H1 (cell line): ENCODE results near the gene ACO1. TPM values are rescaled to one million over a fixed set of nuclear protein-coding genes. Genes with fewer than 3 reads are reported as not detected.

Experiments used
- CTCF ChIP-seq, 3 experiments: IDR thresholded peaks; 1 replicate in 2 of 3; 2 replicates in 1 of 3; pipeline versions ENCODE4 v1.5.1 to v1.6.1; 2011; ENCODE audit warnings: low read length in 3 of 3, mild to moderate bottlenecking in 3 of 3, inconsistent platforms in 2 of 3, low read depth in 1 of 3, moderate library complexity in 1 of 3; ENCODE audit not compliant: insufficient read depth in 1 of 3; ENCODE audit errors: control extremely low read depth in 1 of 3
- polyA plus RNA-seq, 7 experiments: library from polyadenylated mRNA; depleted of rRNA in 3 of 7; stranded (reverse) in 5 of 7; unstranded in 2 of 7; fragments of >200 nt in 5 of 7; fragments of 200-250 nt in 2 of 7; gene quantifications; 1 replicate in 5 of 7; 2 replicates in 1 of 7; 4 replicates in 1 of 7; pipeline versions ENCODE4 v1.2.1 to v1.2.3, GENCODE V29; 2011 to 2013; ENCODE audit warnings: missing spikeins in 2 of 7, mixed read lengths in 2 of 7
- total RNA-seq: library from RNA; stranded (reverse); fragmentation: NEBNext Ultra II Directional; extraction: Animal tissue kit (Norgen Biotek cat#: 25700); gene quantifications from 2 replicates; pipeline ENCODE4 v1.2.1, GENCODE V29; 2021

ACO1 gene
- total and polyA plus RNA-seq, 2 of the 8 experiments (the other 6 are each of a cell fraction or from before 2014, with no cell fraction given), result 39.3 to 49.8 TPM

- no peak for TF ChIP-seq CTCF (IDR thresholded peaks at IDR 0.05; ENCODE audit: control extremely low read depth in 1 of 3, insufficient read depth in 1 of 3, low read depth in 1 of 3, low read length in 3 of 3)
Observed at GRCh38 chr9:32371279-32371678, 13.2 kb upstream of the ACO1 start (continued).
